IPS-18a (cell line): Measurements from ENCODE around the gene LFNG.

ENCODE experiments used
- H3K27ac ChIP-seq: one replicate; pipeline ENCODE4 v1.5.1; 2013; ENCODE audit warnings: low read length
- H3K27me3 ChIP-seq: one replicate; pipeline ENCODE4 v1.6.1; 2013; ENCODE audit warnings: mild to moderate bottlenecking, low read length; ENCODE audit not compliant: control insufficient read depth, insufficient read depth
- H3K36me3 ChIP-seq: one replicate; pipeline ENCODE4 v1.6.1; 2013; ENCODE audit warnings: low read depth, low read length; ENCODE audit not compliant: control insufficient read depth
- H3K4me1 ChIP-seq: one replicate; pipeline ENCODE4 v1.6.1; 2013; ENCODE audit warnings: low read depth, low read length; ENCODE audit not compliant: control insufficient read depth
- H3K4me3 ChIP-seq: one replicate; pipeline ENCODE4 v1.5.1; 2013; ENCODE audit warnings: low read length
- H3K9ac ChIP-seq: one replicate; pipeline ENCODE4 v1.6.1; 2013; ENCODE audit warnings: mild to moderate bottlenecking, low read length, moderate library complexity
- H3K9me3 ChIP-seq: one replicate; pipeline ENCODE4 v1.6.1; 2013; ENCODE audit warnings: low read depth, low read length; ENCODE audit not compliant: control insufficient read depth

The LFNG gene

DNA sequence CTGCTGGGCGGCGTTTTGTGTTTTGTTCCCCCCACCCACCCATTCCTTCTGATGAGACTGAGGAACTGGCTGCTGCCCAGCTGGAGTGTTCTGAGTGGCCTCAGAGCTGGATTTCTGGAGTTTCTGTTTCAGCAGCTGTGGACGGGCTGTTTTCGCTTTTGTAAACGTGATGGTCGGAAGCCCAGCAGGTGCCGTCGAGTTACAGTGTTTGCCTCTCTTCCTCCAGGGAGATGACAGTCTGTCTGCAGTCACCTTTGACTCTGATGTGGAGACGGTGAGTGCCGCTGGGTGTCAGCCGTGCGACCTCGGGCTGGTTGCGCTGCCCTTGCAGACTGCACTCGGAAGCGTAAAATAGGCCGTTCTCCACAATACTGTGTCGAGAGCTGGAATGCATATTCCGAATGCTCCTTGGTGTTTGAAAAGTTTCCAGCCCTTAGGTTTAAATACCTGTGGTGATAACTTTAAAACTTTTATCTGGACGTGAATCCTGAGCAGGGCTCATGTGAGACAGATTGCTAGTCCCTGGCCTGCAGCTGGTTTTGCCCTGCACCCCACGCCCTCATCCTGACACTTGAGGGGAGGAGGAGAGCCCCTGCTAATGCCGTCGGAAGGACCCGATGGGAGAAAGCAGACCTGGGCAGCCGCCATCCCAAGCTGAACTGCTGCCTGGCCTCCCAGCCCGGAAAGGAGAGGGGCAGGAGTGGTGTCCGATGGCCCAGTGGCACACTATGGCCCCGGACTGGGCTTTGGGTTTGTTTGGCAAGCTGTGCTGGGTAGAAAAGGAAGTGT is 47.5 kb downstream of the LFNG start:
- Histone ChIP-seq H3K9me3 (no peaks in the 10 kb centered on the region), H3K4me1 (no peaks in the 10 kb centered on the region), H3K4me3 (no peak overlapping the region), H3K27ac (no peak overlapping the region), H3K36me3 (no peaks in the 10 kb centered on the region), H3K9ac (no peak overlapping the region), H3K27me3 (no peaks in the 10 kb centered on the region)

DNA sequence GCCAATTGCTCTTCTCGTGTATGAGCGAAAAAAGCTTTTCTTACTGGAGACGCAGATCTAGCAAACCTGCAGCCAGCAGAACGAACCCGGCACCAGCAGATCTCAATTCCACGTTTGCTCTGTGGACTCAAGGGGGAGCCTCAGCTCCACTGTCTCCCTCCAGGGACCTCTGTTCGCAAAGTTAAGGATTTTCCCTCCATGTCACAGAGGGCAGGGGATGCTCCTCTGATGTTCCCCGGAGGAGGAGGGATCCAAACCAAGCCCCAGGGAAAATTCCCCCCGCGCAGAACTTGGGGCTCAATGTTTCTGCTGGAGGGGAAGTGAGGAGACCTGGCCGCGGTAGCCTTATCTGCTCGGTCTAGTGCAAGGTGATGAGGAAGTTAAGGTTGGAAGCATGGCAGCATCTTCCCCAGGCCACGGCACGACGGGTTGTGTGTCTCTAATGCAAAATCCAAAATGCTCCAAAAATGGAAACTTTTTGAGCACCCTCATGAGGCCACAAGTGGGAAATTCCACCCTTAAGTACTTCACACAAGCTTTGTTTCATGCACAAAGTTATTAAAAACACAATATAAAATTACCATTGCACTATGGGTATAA is 48.2 kb downstream of the LFNG start:
- H3K27ac ChIP-seq, result no peak overlapping the region
- H3K4me3 ChIP-seq, result no peak overlapping the region
- H3K9me3 ChIP-seq, result no peaks in the 10 kb centered on the region
- no peaks in the 10 kb centered on the region for H3K27me3 ChIP-seq
- no peaks in the 10 kb centered on the region for H3K4me1 ChIP-seq
- H3K9ac ChIP-seq, result no peak overlapping the region
- no peaks in the 10 kb centered on the region for H3K36me3 ChIP-seq

DNA sequence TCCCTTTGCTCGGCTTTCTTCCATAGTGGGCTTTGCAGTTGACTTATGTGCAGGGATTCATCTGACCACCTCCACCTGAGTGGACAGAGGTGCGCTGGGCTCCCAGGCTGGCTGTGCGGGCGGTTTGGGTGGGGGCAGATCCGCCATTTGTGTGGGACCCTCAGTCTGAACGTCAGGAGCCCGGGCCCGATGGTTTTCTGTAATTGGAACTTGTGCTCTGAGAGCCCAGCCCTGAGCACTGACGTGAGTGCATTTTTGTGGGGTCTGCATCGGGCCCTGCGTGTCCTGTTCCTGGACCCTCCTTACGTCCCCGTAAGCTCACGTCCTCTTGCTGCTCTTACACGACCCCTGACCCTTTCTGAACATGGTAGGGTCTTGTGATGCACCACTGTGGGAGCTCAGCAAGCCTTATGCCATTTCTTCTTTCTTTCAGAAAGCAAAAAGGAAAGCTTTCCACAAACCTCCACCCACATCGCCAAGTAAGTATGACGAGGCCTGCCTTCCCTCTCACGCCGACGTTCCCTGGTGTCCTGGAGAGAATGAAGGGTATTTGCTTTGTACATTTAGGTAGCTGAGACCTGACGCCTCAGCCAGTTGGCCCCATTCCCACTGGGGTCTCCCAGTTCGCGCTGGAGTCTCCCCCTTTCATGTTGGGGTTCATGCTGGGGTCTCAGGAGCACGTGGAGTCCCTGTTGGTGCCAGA is 49.1 kb downstream of the LFNG start:
- Histone ChIP-seq H3K4me3 (no peak overlapping the region), H3K4me1 (no peaks in the 10 kb centered on the region), H3K9me3 (no peaks in the 10 kb centered on the region), H3K9ac (no peak overlapping the region), H3K27ac (no peak overlapping the region), H3K36me3 (no peaks in the 10 kb centered on the region), H3K27me3 (no peaks in the 10 kb centered on the region)

DNA sequence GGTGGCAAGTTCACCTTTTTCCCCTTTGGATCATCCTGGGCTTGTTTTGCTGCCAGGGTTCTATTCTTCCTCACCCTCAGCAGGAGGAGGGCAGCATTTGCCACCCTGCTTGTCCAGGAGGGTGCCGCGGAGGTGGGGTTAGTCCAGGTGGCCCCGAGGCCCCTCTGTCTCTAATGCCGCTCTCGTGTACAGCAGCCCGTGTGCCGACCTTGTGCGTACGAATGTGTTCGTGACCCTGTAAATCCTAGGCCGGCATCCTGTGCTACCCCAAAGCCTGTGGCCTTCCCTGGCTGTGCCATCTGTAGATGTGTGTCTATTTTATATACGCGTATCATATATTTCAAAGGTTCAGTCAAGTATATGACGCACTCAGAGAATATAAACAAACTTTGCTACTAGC is 49.8 kb downstream of the LFNG start:
- H3K9ac ChIP-seq, result no peak overlapping the region
- no peak overlapping the region for H3K27ac ChIP-seq
- no peak overlapping the region for H3K4me3 ChIP-seq
- H3K36me3 ChIP-seq, result no peaks in the 10 kb centered on the region
- H3K9me3 ChIP-seq, result no peaks in the 10 kb centered on the region
- no peaks in the 10 kb centered on the region for H3K27me3 ChIP-seq
- no peaks in the 10 kb centered on the region for H3K4me1 ChIP-seq

DNA sequence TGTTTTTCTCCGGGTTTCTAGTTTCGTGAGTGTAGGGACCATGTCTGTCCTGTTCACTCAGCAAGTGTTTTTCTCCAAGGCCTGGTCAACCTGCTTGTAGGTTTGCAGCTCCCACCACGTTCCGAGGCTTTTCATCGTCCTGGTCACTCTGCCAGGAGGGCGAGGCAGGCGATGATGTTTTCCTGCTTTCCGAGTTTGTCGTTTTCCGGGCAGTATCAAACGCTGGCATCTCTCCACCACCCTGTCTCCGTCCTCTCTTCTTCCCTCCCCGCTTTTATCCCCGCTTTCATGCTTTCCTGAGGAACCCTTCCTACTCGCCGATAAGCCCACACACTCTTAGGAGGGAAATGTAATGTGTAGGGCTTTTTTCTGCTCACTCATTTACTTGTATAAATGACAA is 50.4 kb downstream of the LFNG start:
- no peaks in the 10 kb centered on the region for H3K36me3 ChIP-seq
- H3K27me3 ChIP-seq, result no peaks in the 10 kb centered on the region
- no peaks in the 10 kb centered on the region for H3K9me3 ChIP-seq
- H3K4me3 ChIP-seq, result no peak overlapping the region
- no peak overlapping the region for H3K27ac ChIP-seq
- H3K4me1 ChIP-seq, result no peaks in the 10 kb centered on the region
- no peak overlapping the region for H3K9ac ChIP-seq

DNA sequence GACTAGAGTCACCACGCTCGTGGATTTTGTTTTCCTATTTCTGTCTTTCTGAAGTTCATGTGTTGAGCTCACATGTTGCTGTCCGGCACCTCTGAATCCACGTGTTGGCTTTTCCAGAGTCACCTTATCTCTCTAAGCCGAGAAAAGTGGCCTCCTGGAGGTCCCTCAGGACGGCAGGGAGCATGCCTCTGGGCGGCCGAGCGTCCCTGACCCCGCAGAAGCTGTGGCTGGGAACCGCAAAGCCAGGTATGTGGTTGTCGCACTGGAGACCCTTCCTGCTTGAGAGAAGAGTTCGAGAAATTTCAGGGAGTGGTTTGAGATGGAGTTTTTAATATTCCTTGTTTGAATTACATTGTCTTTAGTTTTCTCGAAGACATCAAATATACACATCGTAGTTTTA is 51.8 kb downstream of the LFNG start:
- Histone ChIP-seq H3K9ac (no peak overlapping the region), H3K36me3 (no peaks in the 10 kb centered on the region), H3K4me3 (no peak overlapping the region), H3K9me3 (no peaks in the 10 kb centered on the region), H3K4me1 (no peaks in the 10 kb centered on the region), H3K27ac (no peak overlapping the region), H3K27me3 (no peaks in the 10 kb centered on the region)

DNA sequence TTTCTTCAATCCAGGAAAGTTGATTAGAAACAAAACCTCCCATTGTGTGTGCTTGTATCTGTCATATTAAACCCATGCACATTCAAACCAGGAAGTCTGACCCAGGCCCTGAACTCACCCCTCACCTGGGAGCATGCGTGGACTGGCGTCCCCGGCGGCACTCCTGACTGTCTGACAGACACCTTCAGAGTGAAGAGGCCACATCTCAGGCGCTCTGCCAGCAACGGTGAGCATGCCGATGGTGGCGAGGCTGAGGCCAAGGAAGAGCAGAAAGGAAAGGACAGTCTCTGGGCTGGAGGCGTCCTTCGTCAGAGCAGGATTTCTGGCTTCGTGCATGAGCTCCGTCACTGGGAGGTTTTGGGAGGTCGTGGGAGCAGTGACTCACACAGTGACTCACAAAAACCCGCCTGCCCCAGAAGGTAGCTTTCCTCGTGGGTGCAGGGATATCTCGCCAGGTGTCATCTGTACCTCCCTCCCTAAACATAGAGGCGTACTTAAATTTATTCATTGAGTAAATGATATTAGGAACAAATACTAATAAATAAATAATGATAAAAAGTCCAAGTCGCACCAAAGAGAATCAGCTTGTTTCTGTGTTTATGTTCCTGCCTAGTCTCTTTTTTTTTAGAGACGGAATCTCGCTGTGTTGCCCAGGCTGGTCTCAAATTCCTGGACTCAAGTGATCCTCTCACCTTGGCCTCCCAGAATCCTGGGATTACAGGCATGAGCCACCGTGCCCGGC is 52.7 kb downstream of the LFNG start:
- no peaks in the 10 kb centered on the region for H3K36me3 ChIP-seq
- no peaks in the 10 kb centered on the region for H3K9me3 ChIP-seq
- H3K27ac ChIP-seq, result no peak overlapping the region
- H3K4me3 ChIP-seq, result no peak overlapping the region
- H3K27me3 ChIP-seq, result no peaks in the 10 kb centered on the region
- H3K9ac ChIP-seq, result no peak overlapping the region
- H3K4me1 ChIP-seq, result no peaks in the 10 kb centered on the region

DNA sequence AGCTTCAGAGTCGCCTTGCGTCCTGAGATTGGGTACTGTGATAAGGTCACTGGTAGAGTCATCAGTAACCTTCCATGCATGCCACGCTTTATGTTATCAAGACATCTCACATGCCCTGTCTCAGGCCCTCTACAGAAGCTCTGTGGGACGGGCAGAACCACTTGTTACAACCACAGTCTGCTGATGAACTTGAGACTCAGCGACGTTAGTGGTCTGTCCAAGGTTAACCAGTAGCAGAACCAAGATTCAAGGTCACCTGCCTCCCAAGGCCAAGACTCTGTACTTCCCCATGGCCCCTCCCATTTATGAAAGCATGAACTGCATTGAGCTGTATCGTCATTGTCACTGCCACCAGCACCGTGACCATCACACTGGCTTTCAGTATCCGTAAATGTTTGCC is 54.2 kb downstream of the LFNG start:
- H3K9me3 ChIP-seq, result no peaks in the 10 kb centered on the region
- no peaks in the 10 kb centered on the region for H3K27me3 ChIP-seq
- no peak overlapping the region for H3K9ac ChIP-seq
- no peaks in the 10 kb centered on the region for H3K36me3 ChIP-seq
- H3K27ac ChIP-seq, result no peak overlapping the region
- H3K4me3 ChIP-seq, result no peak overlapping the region
- H3K4me1 ChIP-seq, result no peaks in the 10 kb centered on the region

DNA sequence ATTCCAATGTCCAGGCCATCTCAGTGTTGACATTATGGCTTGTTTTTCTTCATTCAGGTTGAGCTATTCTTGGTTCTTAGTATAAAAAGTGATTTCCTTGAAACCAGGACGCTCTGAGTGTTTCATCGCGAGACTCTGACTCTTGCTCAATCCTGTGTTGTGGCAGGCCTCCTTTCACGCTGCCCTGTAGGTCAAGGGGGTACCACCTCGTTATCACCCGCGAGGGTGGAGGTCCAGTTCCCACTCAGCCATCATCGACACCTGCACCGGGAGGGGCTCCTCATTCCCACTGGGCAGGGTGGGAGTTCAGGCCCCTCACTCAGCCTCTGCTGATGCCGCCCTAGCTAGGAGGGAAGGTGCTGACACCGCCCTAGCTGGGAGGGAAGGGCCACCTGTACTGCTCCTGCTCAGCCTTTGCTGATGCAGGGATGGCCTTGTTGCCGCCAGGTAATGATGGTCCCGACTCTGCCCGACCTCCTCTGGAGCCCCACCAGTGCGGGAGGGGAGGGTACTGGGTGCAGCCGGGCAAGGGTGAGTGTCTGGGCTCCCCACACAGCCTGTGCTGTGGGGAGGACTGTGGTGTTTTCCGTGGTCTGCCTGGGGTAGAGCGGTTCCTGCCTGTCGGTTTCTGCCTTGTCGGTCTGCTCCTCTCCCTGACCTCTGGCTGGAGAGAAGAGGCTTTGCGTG is 55.6 kb downstream of the LFNG start:
- H3K27me3 ChIP-seq, result no peaks in the 10 kb centered on the region
- H3K27ac ChIP-seq, result no peak overlapping the region
- H3K9me3 ChIP-seq, result no peaks in the 10 kb centered on the region
- H3K9ac ChIP-seq, result no peak overlapping the region
- no peaks in the 10 kb centered on the region for H3K36me3 ChIP-seq
- no peaks in the 10 kb centered on the region for H3K4me1 ChIP-seq
- no peak overlapping the region for H3K4me3 ChIP-seq

DNA sequence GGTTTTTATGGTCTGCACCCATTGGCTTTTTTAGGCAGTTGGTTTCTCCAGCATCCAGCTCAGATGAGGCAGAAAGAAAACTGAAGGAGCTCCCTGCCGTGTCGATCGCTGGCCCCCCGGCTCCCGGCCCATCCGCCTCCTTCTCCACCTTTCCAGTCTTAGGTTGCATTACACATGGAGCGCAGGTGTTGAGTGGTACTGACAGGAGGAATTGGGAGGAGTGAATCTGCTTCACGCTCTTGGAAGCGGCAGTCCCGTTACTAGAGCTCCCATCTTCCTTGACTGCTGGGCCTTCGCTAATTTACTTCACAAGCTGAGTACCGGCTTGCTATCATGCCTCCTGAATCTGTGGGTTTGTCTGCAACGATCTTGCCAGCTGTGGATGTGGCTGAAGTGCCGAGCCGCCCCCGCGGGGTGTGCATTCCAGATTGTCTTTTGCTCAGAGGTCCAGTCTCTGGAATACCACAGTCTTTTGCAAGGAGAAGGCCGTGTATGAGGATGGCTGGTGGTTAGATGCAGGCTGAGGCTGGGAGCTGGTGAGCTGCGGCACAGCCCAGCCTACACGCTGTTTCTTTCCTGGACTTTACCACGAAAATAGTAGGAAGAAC is 56.3 kb downstream of the LFNG start:
- Histone ChIP-seq H3K27me3 (no peaks in the 10 kb centered on the region), H3K36me3 (no peaks in the 10 kb centered on the region), H3K27ac (no peak overlapping the region), H3K9me3 (no peaks in the 10 kb centered on the region), H3K4me1 (no peaks in the 10 kb centered on the region), H3K4me3 (no peak overlapping the region), H3K9ac (no peak overlapping the region)
